Measurements from ENCODE around the gene AARS2.

The AARS2 gene

DNA sequence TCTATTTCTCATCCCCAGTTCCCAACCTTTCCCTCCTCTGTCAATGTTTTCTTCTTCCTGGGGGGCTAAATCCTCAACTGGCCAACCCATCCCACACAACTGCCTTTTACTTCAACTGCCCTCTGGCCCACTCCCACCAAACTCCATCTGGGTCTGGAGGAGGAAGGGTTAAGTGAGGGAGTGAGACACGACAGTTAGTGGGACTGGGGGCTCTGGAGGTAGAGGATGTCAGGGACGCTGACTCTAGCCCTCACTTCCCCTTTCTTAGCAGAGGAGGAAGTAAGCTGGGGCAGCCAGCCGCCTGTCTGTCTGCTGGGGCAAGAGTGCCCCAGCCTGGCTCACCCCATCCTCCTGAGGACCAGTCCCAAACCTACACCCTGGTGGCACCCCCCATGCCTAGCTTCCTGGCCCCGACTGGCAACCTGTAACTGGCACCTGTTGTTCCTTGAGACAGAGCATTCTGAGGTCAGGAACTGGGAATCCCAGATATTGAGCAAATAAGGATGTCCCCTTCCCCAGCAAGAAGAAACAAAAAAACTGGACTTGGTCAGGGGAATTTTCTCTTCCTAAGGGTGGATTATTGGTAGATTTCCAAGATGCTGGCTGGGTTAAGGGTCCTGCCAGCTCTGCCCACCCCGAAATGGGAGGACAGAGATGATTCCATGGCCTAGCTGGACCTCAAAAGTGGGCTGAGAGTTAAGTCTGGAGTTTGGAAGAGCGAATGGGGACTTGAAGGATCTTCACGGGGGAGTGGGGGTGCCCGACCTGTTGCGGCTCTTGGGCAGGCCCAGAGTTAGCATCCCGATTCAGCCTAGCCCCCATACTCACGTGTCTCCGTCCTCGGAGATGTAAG is 48.8 kb downstream of the AARS2 start (continued):
- TF ChIP-seq ZNF565 (CRISPR knock-in tag; conservative IDR thresholded peaks at IDR 0.05; ENCODE audit: low read depth) (no peak), ESRRG (CRISPR knock-in tag; IDR thresholded peaks at IDR 0.05) (no peak)

DNA sequence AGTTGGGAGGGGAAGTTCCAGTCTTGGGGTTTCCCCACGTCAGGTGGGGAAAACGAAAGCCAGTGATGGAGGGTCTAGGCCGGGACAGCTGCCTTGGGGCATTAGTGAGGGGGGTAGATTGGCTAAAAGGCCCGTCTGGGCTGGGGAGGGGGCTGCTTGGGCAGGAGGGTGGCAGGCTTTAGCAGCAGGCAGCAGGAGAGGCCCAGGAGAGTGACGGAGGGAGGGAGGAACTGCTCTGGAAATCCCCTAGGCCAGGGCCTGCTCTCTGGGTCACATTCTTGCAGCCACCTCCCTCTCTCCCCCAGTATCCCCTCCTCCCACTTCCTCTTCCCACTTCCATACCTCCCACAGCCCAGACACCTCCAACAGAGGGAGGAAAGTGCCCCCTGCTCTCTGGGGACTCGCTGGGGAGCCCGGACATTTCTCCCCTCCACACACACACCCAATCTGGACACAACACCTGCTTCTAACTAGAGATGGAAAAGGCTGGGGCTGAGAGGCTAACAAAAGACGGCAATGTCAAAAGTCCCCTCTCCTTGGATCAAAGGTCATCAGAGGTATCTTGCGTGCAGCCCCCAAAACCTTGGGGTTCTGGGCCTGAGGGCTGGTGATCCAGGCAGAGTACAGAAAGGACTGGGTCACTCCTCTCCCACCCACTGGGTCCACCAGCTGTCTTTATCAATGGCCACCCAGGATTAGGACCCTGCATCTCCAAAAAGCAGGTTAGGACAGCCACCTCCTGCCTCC is 49.6 kb downstream of the AARS2 start:
- no peak for ATAC-seq

More for the DNA sequence above, 49.6 kb downstream of the AARS2 start:
- no peak for TF ChIP-seq CSDC2 (CRISPR knock-in tag; IDR thresholded peaks at IDR 0.05)
- no peak for TF ChIP-seq GLIS3 (CRISPR knock-in tag; IDR thresholded peaks at IDR 0.05)
- TF ChIP-seq, protein P1, sequence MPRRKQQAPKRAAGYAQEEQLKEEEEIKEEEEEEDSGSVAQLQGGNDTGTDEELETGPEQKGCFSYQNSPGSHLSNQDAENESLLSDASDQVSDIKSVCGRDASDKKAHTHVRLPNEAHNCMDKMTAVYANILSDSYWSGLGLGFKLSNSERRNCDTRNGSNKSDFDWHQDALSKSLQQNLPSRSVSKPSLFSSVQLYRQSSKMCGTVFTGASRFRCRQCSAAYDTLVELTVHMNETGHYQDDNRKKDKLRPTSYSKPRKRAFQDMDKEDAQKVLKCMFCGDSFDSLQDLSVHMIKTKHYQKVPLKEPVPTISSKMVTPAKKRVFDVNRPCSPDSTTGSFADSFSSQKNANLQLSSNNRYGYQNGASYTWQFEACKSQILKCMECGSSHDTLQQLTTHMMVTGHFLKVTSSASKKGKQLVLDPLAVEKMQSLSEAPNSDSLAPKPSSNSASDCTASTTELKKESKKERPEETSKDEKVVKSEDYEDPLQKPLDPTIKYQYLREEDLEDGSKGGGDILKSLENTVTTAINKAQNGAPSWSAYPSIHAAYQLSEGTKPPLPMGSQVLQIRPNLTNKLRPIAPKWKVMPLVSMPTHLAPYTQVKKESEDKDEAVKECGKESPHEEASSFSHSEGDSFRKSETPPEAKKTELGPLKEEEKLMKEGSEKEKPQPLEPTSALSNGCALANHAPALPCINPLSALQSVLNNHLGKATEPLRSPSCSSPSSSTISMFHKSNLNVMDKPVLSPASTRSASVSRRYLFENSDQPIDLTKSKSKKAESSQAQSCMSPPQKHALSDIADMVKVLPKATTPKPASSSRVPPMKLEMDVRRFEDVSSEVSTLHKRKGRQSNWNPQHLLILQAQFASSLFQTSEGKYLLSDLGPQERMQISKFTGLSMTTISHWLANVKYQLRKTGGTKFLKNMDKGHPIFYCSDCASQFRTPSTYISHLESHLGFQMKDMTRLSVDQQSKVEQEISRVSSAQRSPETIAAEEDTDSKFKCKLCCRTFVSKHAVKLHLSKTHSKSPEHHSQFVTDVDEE (CRISPR knock-in tag; IDR thresholded peaks at IDR 0.05): no peak
- no peak for TF ChIP-seq PPARA (CRISPR knock-in tag; IDR thresholded peaks at IDR 0.05; ENCODE audit: borderline replicate concordance)
- TF ChIP-seq, protein P2, sequence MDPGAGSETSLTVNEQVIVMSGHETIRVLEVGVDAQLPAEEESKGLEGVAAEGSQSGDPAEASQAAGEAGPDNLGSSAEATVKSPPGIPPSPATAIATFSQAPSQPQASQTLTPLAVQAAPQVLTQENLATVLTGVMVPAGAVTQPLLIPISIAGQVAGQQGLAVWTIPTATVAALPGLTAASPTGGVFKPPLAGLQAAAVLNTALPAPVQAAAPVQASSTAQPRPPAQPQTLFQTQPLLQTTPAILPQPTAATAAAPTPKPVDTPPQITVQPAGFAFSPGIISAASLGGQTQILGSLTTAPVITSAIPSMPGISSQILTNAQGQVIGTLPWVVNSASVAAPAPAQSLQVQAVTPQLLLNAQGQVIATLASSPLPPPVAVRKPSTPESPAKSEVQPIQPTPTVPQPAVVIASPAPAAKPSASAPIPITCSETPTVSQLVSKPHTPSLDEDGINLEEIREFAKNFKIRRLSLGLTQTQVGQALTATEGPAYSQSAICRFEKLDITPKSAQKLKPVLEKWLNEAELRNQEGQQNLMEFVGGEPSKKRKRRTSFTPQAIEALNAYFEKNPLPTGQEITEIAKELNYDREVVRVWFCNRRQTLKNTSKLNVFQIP (CRISPR knock-in tag; IDR thresholded peaks at IDR 0.05; ENCODE audit: borderline replicate concordance, low read depth): no peak
- TF ChIP-seq ZFP3 (CRISPR knock-in tag; IDR thresholded peaks at IDR 0.05): no peak
- TF ChIP-seq, protein P3, sequence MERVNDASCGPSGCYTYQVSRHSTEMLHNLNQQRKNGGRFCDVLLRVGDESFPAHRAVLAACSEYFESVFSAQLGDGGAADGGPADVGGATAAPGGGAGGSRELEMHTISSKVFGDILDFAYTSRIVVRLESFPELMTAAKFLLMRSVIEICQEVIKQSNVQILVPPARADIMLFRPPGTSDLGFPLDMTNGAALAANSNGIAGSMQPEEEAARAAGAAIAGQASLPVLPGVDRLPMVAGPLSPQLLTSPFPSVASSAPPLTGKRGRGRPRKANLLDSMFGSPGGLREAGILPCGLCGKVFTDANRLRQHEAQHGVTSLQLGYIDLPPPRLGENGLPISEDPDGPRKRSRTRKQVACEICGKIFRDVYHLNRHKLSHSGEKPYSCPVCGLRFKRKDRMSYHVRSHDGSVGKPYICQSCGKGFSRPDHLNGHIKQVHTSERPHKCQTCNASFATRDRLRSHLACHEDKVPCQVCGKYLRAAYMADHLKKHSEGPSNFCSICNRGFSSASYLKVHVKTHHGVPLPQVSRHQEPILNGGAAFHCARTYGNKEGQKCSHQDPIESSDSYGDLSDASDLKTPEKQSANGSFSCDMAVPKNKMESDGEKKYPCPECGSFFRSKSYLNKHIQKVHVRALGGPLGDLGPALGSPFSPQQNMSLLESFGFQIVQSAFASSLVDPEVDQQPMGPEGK (CRISPR knock-in tag; IDR thresholded peaks at IDR 0.05; ENCODE audit: borderline replicate concordance): no peak
- TF ChIP-seq ISL1 (CRISPR knock-in tag; IDR thresholded peaks at IDR 0.05): no peak
- no peak for TF ChIP-seq SNAI2 (CRISPR knock-in tag; IDR thresholded peaks at IDR 0.05)
- no peak for TF ChIP-seq OSR1 (CRISPR knock-in tag; IDR thresholded peaks at IDR 0.05)
- TF ChIP-seq, protein P4, sequence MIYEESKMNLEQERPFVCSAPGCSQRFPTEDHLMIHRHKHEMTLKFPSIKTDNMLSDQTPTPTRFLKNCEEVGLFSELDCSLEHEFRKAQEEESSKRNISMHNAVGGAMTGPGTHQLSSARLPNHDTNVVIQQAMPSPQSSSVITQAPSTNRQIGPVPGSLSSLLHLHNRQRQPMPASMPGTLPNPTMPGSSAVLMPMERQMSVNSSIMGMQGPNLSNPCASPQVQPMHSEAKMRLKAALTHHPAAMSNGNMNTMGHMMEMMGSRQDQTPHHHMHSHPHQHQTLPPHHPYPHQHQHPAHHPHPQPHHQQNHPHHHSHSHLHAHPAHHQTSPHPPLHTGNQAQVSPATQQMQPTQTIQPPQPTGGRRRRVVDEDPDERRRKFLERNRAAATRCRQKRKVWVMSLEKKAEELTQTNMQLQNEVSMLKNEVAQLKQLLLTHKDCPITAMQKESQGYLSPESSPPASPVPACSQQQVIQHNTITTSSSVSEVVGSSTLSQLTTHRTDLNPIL (CRISPR knock-in tag; IDR thresholded peaks at IDR 0.05; ENCODE audit: low read depth): no peak
- no peak for TF ChIP-seq RARB (CRISPR knock-in tag; IDR thresholded peaks at IDR 0.05)
- no peak for TF ChIP-seq ZFP30 (CRISPR knock-in tag; IDR thresholded peaks at IDR 0.05)
- TF ChIP-seq TOX (CRISPR knock-in tag; IDR thresholded peaks at IDR 0.05; ENCODE audit: borderline replicate concordance): no peak
- TF ChIP-seq ZNF565 (CRISPR knock-in tag; conservative IDR thresholded peaks at IDR 0.05; ENCODE audit: low read depth): no peak
- TF ChIP-seq ESRRG (CRISPR knock-in tag; IDR thresholded peaks at IDR 0.05): no peak
- no peak for TF ChIP-seq TCF4 (CRISPR knock-in tag; IDR thresholded peaks at IDR 0.05; ENCODE audit: borderline replicate concordance)
- TF ChIP-seq, protein P5, sequence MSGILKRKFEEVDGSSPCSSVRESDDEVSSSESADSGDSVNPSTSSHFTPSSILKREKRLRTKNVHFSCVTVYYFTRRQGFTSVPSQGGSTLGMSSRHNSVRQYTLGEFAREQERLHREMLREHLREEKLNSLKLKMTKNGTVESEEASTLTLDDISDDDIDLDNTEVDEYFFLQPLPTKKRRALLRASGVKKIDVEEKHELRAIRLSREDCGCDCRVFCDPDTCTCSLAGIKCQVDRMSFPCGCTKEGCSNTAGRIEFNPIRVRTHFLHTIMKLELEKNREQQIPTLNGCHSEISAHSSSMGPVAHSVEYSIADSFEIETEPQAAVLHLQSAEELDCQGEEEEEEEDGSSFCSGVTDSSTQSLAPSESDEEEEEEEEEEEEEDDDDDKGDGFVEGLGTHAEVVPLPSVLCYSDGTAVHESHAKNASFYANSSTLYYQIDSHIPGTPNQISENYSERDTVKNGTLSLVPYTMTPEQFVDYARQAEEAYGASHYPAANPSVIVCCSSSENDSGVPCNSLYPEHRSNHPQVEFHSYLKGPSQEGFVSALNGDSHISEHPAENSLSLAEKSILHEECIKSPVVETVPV (CRISPR knock-in tag; IDR thresholded peaks at IDR 0.05): no peak
- TF ChIP-seq ZNF8 (CRISPR knock-in tag; IDR thresholded peaks at IDR 0.05): no peak
- TF ChIP-seq ZC3H10 (CRISPR knock-in tag; IDR thresholded peaks at IDR 0.05): no peak

Data from SK-N-SH treated with all-trans-retinoic acid at 6 μM for 48 hours (cell line).